Measurements from ENCODE around the gene CCSER2.

The CCSER2 gene

DNA sequence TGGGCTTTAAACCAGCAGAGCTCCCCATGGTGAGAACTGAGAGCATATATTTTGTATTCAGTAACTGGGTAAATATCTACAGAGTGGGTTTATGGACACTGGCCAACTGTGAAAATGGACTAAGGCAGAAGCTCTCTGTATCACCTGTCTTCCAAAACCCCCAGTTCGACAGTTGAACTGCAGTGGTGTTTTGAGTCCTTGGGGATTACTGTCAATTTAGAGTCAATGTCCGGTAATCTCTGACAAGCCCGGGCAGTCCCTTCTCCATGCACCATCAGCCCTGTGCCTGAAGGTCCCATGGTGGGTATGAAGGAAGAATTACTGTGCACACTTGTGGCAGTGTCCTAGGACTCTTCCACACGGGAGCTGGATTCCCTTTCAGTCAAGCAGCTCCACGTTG is 235.0 kb downstream of the CCSER2 start:
- H3K4me1 ChIP-seq: no peaks in the 10 kb centered on the region
- H3K27me3 ChIP-seq: peaks cover 0 to 10% of the 10 kb centered on the region in 2 donors
- H3K9me3 ChIP-seq: no peaks in the 10 kb centered on the region
- TF ChIP-seq CTCF (IDR thresholded peaks at IDR 0.05): no peak
- DNase-seq: no peak
- no peak overlapping the region for H3K4me3 ChIP-seq
- no peak overlapping the region for H3K27ac ChIP-seq
- H3K36me3 ChIP-seq: no peaks in the 10 kb centered on the region
- intact Hi-C loops (cut with DNase I; ENCODE audit: low total_unique reads): no loop called here

DNA sequence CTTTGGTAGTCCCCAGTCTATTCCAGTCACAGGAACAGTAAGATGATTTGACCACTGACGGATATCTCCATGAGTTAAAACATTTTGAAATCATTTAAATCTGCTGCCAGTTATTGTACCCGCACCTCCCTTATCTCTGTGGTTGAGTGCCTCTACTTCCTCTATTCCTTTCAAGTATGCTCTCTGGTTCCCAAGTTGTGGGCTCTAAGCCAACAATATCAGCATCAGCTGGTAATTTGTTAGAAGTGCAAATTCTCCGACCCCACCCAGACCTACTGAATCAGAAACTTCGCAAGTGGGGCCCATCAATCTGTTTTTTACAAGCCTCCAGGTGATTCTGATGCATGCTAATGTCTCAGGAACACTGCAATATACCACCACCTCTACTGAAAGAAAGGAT is 235.5 kb downstream of the CCSER2 start:
- no peak for TF ChIP-seq CTCF (IDR thresholded peaks at IDR 0.05)
- DNase-seq: no peak
- Histone ChIP-seq H3K9me3 (no peaks in the 10 kb centered on the region), H3K36me3 (no peaks in the 10 kb centered on the region), H3K4me3 (no peak overlapping the region), H3K4me1 (no peaks in the 10 kb centered on the region), H3K27me3 (peaks cover 0 to 10% of the 10 kb centered on the region in 2 donors), H3K27ac (no peak overlapping the region)
- intact Hi-C loops (cut with DNase I; ENCODE audit: low total_unique reads): no loop called here

- no peak for TF ChIP-seq CTCF (IDR thresholded peaks at IDR 0.05)
- intact Hi-C loops (cut with DNase I; ENCODE audit: low total_unique reads): no loop called here
These were observed 237.6 kb downstream of the CCSER2 start for GRCh38 chr10:84565881-84566582.

GRCh38 chr10:84567133-84567532 is 238.7 kb downstream of the CCSER2 start:
- no peaks in the 10 kb centered on the region for H3K4me1 ChIP-seq
- intact Hi-C loops (cut with DNase I; ENCODE audit: low total_unique reads): no loop called here
- TF ChIP-seq CTCF (IDR thresholded peaks at IDR 0.05): no peak
- no peak overlapping the region for H3K4me3 ChIP-seq
- H3K9me3 ChIP-seq: no peaks in the 10 kb centered on the region
- H3K36me3 ChIP-seq: no peaks in the 10 kb centered on the region
- H3K27me3 ChIP-seq: peaks cover 0 to 10% of the 10 kb centered on the region in 2 donors
- H3K27ac ChIP-seq: no peak overlapping the region
- no peak for DNase-seq

More at GRCh38 chr10:84565881-84566582, 237.6 kb downstream of the CCSER2 start:
- Histone ChIP-seq H3K4me3 (no peak overlapping the region), H3K9me3 (no peaks in the 10 kb centered on the region), H3K27ac (no peak overlapping the region), H3K27me3 (peaks cover 0 to 10% of the 10 kb centered on the region in 2 donors), H3K36me3 (no peaks in the 10 kb centered on the region), H3K4me1 (no peaks in the 10 kb centered on the region)
- no peak for DNase-seq
